NCI-H2227 (cell line): ENCODE results near the gene EXOC3L2.
"Not testable (repeated sequence)": the region's sequence is repeated elsewhere in the genome, so short reads cannot be mapped to it uniquely, and the experiment has no call there.

Source experiments
- DNase-seq: peaks from one replicate; lab custom pipeline; 2025; ENCODE audit not compliant: unreplicated experiment; lab: John Stamatoyannopoulos, UW

The EXOC3L2 gene

GRCh38 chr19:45256836-45257235 lies 11.6 kb upstream of the EXOC3L2 start:
- no peak for DNase-seq

DNA sequence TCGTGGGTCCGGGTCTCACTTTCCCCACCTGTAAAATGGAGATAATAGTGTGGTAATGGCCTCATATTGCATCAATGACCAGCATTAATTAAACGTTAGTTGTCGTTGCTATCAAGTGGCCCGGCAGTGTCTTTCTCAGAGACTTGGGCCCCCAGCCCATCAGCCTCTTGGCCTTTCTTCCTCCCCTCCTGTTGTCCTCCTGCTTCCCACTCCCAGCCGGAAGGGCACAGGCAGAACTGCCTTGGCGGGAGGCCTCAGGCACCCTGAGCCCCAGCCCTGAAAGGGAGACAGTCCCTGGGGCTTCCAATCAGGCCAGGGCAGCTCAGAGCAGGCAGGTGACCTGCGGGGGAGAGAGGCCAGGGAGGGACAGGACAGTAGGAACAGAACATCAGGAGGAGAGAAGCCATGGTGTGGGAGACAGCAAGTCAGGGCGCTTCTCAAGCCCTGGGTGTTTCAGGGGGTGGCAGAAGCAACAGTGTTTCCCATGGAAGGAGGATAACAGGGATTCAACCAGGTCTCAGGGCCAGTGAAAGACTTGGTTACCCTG lies 10.5 kb upstream of the EXOC3L2 start:
- no peak for DNase-seq

GRCh38 chr19:45254044-45254531 lies 8.9 kb upstream of the EXOC3L2 start:
- DNase-seq: no peak

GRCh38 chr19:45253396-45254027 lies 8.3 kb upstream of the EXOC3L2 start:
- no peak for DNase-seq

GRCh38 chr19:45251452-45252354 lies 6.5 kb upstream of the EXOC3L2 start:
- no peak for DNase-seq

- peak; percentile 57 for DNase-seq
Observed at GRCh38 chr19:45250832-45251451, 5.7 kb upstream of the EXOC3L2 start, which contains the start of gene MARK4. TSS of gene MARK4 (plus strand) at chr19:45251271. CDS start at chr19:45251589, 318 bp downstream.

DNA sequence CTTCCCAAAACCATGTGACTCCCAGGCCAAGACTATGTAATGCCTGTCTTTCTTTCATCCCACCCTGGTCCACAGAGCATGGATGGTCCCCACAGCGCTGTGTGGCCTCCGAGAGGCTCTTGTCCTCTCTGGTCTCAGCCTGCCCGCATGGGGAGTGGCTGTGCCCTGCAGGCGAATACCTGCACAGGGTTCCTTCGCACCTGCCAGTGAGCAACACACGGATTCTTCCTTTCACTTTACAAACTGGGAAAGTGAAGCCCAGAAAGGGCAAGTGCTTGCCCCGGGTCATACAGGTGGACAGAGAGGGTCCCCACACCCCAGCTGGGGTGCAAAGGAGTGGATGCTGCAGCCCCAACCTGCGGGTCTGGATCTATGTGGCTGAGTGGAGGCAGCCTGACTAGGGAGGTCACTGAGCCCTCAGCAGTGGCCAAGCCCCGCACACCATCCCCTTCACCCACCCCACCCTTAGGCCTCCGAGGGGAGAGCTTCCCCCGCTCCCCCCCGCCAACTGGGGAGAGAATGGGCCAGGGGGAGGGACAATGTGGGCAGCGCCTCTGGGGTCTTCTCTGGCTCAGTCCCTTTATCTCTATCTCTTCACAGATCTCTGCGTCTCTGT lies 5.1 kb upstream of the EXOC3L2 start:
- no peak for DNase-seq

GRCh38 chr19:45249261-45250033 lies 4.2 kb upstream of the EXOC3L2 start:
- no peak for DNase-seq

GRCh38 chr19:45247136-45247535 lies 1.9 kb upstream of the EXOC3L2 start:
- DNase-seq: no peak

DNA sequence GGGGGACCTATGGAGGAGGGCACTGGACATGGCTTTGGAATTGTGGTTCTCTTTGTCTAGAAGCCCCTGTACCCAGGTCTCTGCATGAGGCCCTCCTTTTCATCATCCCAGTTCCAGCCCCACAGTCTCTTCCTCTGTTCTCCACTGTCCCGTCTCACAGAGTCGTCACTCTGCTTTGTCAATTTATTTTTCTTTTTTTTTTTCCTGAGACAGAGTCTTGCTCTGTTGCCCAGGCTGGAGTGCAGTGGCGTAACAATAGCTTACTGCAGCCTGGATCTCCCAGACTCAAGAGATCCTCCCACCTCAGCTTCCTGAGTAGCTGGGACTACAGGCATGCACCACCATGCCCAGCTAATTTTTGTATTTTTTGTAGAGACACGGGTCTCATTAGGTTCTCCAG lies 619 bp upstream of the EXOC3L2 start:
- no peak for DNase-seq

DNA sequence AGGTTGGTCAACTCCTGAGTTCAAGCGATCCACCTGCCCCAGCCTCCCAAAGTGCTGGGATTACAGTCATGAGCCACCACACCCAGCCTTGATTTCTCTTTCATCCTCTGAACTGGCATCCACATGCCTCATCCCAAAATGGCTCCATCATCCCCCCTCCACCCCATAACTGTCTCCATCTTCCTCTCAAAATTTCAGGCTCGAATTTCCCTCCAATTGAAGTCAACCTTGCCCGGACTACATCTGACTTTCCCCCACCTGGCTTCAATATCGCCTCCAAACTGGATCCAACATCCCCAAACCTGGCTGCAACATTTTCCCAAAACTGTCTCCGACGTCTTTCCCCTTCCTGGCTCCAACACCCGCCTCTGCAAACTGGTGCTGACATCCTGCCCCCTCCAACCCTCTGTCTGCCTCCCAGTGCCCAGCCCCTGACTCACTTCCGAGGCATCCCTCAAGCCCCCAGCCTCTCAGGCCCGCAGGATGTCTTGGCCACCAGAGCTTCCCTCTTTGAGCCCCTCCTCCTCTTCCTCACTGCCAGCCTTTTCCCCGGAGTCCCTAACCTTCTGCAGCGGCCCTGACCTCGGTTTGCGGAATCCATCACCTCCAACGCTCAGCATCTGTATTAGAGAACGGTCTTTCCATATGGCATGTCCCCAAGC lies 943 bp downstream of the EXOC3L2 start:
- DNase-seq: no peak

GRCh38 chr19:45243144-45243732 lies 2.0 kb downstream of the EXOC3L2 start:
- DNase-seq: no peak

DNA sequence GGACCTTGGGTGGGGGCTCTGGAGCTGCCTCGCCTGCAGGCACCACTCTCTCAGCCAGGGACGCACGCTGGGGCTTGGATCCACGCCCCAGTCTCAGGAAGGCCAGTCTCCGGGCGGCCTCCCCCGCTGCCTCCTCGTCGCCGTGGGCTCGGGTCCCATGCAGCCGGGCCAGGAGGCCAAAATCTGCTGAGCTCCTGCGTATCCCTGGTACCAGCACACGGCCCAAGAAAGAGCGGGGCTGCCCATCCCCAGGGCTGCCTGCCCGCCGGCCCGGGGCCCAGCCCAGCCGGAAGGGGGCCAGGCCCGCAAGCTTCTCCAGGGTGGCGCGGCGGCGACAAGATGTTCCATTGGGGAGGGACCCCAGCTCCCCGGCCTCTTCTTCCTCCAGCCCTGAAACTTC lies 6.7 kb downstream of the EXOC3L2 start:
- no peak for DNase-seq

DNA sequence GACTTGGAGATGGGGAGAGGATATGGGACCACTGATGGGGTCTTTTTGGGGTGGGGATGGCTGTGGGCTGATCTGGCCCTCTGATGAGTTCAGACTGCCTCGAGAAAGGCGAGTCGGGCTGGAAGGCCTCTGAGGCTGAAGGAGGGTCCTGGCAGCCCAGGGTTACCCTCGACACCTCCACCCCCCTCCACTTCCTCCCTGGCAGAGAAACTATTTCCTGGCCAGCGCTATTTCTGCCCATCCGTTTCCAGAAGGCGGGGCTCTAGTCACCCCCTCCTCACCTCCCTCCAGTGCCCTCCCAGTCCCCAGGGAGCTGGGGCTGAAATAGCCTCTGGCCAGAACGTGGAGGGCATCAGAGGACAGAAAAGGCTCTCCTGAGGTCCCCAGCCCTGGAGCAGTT lies 9.7 kb downstream of the EXOC3L2 start:
- DNase-seq: no peak

- DNase-seq: no peak
Observed at GRCh38 chr19:45234089-45234869, 10.9 kb downstream of the EXOC3L2 start.

GRCh38 chr19:45231891-45232290 lies 13.3 kb downstream of the EXOC3L2 start:
- DNase-seq: no peak

DNA sequence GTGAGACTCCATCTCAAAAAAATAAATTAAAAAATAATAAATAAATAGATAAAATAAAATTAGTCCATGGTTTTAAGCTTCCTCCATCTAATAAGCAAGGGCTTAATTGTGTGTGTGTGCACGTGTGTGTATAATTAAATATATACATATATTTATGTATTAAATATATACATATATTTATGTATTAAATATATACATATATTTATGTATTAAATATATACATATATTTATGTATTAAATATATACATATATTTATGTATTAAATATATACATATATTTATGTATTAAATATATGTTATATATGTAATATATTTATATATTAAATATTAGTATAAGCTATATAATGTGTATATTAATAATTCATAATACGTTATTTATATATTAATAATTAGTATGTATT lies 16.2 kb downstream of the EXOC3L2 start:
- not testable (repeated sequence) for DNase-seq

DNA sequence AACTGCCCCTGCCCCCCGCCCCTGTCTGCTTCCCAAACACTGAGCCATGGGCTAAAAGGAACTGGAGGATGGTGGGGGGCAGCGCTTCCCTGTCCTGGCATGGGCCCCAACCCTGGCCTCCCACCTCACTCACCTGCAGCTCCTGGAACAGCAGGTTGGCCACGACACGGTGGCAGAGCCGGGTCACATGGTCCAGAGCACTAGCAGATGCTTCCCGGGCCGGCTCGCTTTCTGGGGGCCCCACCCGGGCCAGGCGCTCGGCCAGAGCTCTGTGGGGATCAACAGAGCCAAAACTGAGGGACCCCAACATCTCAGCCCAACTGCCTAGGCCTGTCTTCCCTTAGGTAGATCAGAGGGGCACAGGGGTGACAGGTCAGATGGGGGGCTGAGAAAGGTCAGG lies 20.6 kb downstream of the EXOC3L2 start:
- no peak for DNase-seq

DNA sequence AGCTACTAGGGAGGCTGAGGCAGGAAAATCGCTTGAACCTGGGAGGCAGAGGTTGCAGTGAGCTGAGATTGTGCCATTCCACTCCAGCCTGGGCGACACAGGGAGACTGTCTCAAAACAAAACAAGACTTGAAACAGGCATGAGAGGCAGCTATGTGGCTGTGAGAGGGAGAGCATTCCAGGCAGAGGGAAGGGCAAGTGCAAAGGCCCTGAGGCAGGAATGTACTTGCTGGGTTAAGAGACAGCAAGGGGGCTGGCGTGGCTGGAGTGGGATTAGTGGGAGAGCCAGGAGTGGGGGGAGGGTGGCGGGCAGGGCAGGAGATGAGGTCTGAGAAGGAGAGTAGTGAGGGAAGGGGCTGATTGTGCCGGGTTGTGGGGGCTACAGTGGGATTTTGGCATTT lies 21.3 kb downstream of the EXOC3L2 start:
- no peak for DNase-seq
